Suppressor macrophage treated with lipopolysaccharide for 1 hour (primary cell): ENCODE data around the gene ZNF613.
"Not testable (repeated sequence)": the region's sequence is repeated elsewhere in the genome, so short reads cannot be mapped to it uniquely, and the experiment has no call there.

Source experiments
- DNase-seq, 3 donors: peaks; one replicate each; pipeline ENCODE4 v3.0.0-alpha.2; 2020 to 2022

The ZNF613 gene

GRCh38 chr19:51926784-51927741 lies at the start of gene ZNF613:
Gene ZNF613, plus strand, starts transcription at chr19:51927472. Its CDS starts 8,749 bp downstream, at chr19:51936221.
- peak; percentile 91 to 95 (median 94) for DNase-seq

GRCh38 chr19:51882518-51882917 lies 44.8 kb upstream of the ZNF613 start:
- no peak for DNase-seq

- DNase-seq, result no peak
Observed at GRCh38 chr19:51884713-51885112, 42.6 kb upstream of the ZNF613 start.

- peak; percentile 86 to 93 (median 89) for DNase-seq
Observed at GRCh38 chr19:51887522-51888498, 39.5 kb upstream of the ZNF613 start, which contains the start of gene ZNF577. Gene ZNF577, minus strand, starts transcription at chr19:51887951. Its CDS starts 7,569 bp downstream, at chr19:51880382.

GRCh38 chr19:51889934-51890333 lies 37.3 kb upstream of the ZNF613 start:
- DNase-seq, result no peak

GRCh38 chr19:51891193-51891747 lies 36.0 kb upstream of the ZNF613 start:
- DNase-seq, result no peak

- DNase-seq, result no peak
Observed at GRCh38 chr19:51901860-51902259, 25.4 kb upstream of the ZNF613 start.

GRCh38 chr19:51903192-51903591 lies 24.1 kb upstream of the ZNF613 start:
- no peak for DNase-seq

GRCh38 chr19:51904331-51905165 lies 22.7 kb upstream of the ZNF613 start, which contains the start of gene ZNF649:
Gene ZNF649, minus strand, starts transcription at chr19:51905017. Its CDS starts 4,910 bp downstream, at chr19:51900107.
- peak; percentile 92 to 95 (median 95) for DNase-seq

- peak in 1 of 3 donors; percentile 45 for DNase-seq
Observed at GRCh38 chr19:51905206-51905605, 22.1 kb upstream of the ZNF613 start.

GRCh38 chr19:51905639-51906038 lies 21.6 kb upstream of the ZNF613 start:
- not testable (repeated sequence) for DNase-seq

GRCh38 chr19:51906108-51906507 lies 21.2 kb upstream of the ZNF613 start:
- DNase-seq, result not testable (repeated sequence)

GRCh38 chr19:51907981-51908380 lies 19.3 kb upstream of the ZNF613 start:
- DNase-seq, result not testable (repeated sequence)

- no peak for DNase-seq
Observed at GRCh38 chr19:51915324-51915867, 11.9 kb upstream of the ZNF613 start.

GRCh38 chr19:51916167-51916566 lies 11.1 kb upstream of the ZNF613 start:
- DNase-seq, result no peak

GRCh38 chr19:51919606-51920005 lies 7.7 kb upstream of the ZNF613 start:
- DNase-seq, result no peak

- DNase-seq, result no peak
Observed at GRCh38 chr19:51921949-51922348, 5.3 kb upstream of the ZNF613 start.

GRCh38 chr19:51926426-51926783 lies 867 bp upstream of the ZNF613 start:
- no peak for DNase-seq

- no peak for DNase-seq
Observed at GRCh38 chr19:51927859-51928258, 587 bp downstream of the ZNF613 start.

GRCh38 chr19:51931921-51932320 lies 4.6 kb downstream of the ZNF613 start:
- no peak for DNase-seq

- DNase-seq, result no peak
Observed at GRCh38 chr19:51938936-51939335, 11.7 kb downstream of the ZNF613 start.
